DND-41 (cell line): ENCODE measurements around the gene TMEM214.

Experiments
- CTCF ChIP-seq: IDR thresholded peaks from 2 replicates; pipeline ENCODE4 v1.5.1; 2012; ENCODE audit warnings: borderline replicate concordance, low read length, moderate library complexity, mild to moderate bottlenecking; ENCODE audit not compliant: poor library complexity, severe bottlenecking; ENCODE audit errors: extremely low read depth
- EZH2 ChIP-seq: IDR thresholded peaks from 3 replicates; pipeline ENCODE4 v1.6.1; 2012; ENCODE audit warnings: borderline replicate concordance, low read depth, mild to moderate bottlenecking, moderate library complexity, low read length, inconsistent platforms; ENCODE audit not compliant: severe bottlenecking

DNA sequence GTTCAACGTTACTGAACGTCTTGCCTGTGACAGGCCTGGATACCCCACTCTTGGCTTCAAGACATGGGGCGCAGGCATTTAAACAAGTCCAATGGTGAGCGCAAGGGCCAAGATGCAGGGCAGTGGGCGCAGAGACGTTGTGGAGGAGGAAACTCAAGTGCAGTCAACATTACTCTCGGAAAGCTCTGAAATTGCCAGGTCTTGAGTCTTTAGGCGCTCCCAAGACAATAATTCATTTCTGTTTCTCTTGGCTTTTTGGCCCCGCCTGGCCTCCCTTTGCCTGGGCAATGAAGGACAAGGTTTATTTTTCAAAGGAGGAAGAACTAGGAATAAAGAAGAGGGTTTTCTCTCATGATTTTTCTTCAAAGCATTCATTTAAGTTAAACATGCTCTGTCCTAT, 13.3 kb upstream of the TMEM214 start:
- TF ChIP-seq CTCF = no peak
- no peak for TF ChIP-seq EZH2
